HEK293 (cell line): Measurements from ENCODE around the gene WASHC4.

Experiments
- CTCF ChIA-PET: fragments of 350-600 bp; formaldehyde crosslinking; extraction: SDS; loops from one replicate; lab custom pipeline; 2021; ENCODE audit warnings: antibody characterized with exemption; lab: Yijun Ruan, JAX
- POLR2A ChIA-PET: fragments of 300-600 bp; formaldehyde crosslinking; extraction: SDS; loops from one replicate; lab custom pipeline; 2020; ENCODE audit warnings: antibody characterized with exemption, inconsistent platforms; lab: Yijun Ruan, JAX
- H3K27ac ChIP-seq: fragments of 200-500 bp; sonication (Bioruptor generic); 2 replicates; pipeline ENCODE4 v1.5.1; 2014; ENCODE audit warnings: low read depth, low read length, control low read depth, inconsistent platforms; ENCODE audit errors: extremely low read depth
- H3K36me3 ChIP-seq, 2 experiments: fragments of 200-500 bp in 1 of 2; sonication (Bioruptor generic) in 1 of 2; 1 replicate in 1 of 2; 2 replicates in 1 of 2; pipeline ENCODE4 v1.5.1; 2014 to 2017; ENCODE audit warnings: inconsistent platforms in 2 of 2, low read length in 2 of 2; ENCODE audit not compliant: control insufficient read depth in 2 of 2, insufficient read depth in 1 of 2
- H3K4me1 ChIP-seq: fragments of 200-500 bp; sonication (Bioruptor generic); 2 replicates; pipeline ENCODE4 v1.5.1; 2014; ENCODE audit warnings: mild to moderate bottlenecking, low read length, inconsistent platforms; ENCODE audit not compliant: control insufficient read depth, insufficient read depth
- H3K4me3 ChIP-seq: 2 replicates; pipeline ENCODE4 v1.5.1; 2011; ENCODE audit warnings: low read depth, mild to moderate bottlenecking, control low read depth, low read length, moderate library complexity
- H3K9me3 ChIP-seq: fragments of 200-500 bp; sonication (Bioruptor generic); 2 replicates; pipeline ENCODE4 v1.5.1; 2014; ENCODE audit warnings: low read depth, low read length, inconsistent platforms; ENCODE audit not compliant: control insufficient read depth, insufficient read depth
- AEBP2 ChIP-seq: fragments of 450-650 bp; formaldehyde crosslinking; IDR thresholded peaks from 2 replicates; pipeline ENCODE4 v1.5.1; 2016; ENCODE audit warnings: missing biosample characterization, missing genetic modification characterization, borderline replicate concordance
- HOXA7 ChIP-seq: sonication (generic); formaldehyde crosslinking; IDR thresholded peaks from 2 replicates; pipeline ENCODE4 v1.8.1; 2022; ENCODE audit warnings: missing genetic modification reagents, borderline replicate concordance
- IKZF3 ChIP-seq: fragments of 450-650 bp; IDR thresholded peaks from 2 replicates; pipeline ENCODE4 v1.5.0; 2018; ENCODE audit warnings: missing biosample characterization, mild to moderate bottlenecking, missing genetic modification characterization, moderate library complexity
- KLF7 ChIP-seq: fragments of 450-650 bp; formaldehyde crosslinking; IDR thresholded peaks from 2 replicates; pipeline ENCODE4 v1.5.1; 2016; ENCODE audit warnings: missing biosample characterization, missing genetic modification characterization, borderline replicate concordance
- MZF1 ChIP-seq: fragments of 450-650 bp; formaldehyde crosslinking; IDR thresholded peaks from 2 replicates; pipeline ENCODE4 v1.5.1; 2017; ENCODE audit warnings: missing biosample characterization, missing genetic modification characterization, borderline replicate concordance
- PRDM1 ChIP-seq: fragments of 450-650 bp; formaldehyde crosslinking; IDR thresholded peaks from 2 replicates; pipeline ENCODE4; 2016; ENCODE audit warnings: missing biosample characterization, missing genetic modification characterization
- SETDB1 ChIP-seq: IDR thresholded peaks from one replicate; pipeline ENCODE4 v1.6.1; 2017; ENCODE audit warnings: mild to moderate bottlenecking, low read length, moderate library complexity, mixed read lengths; ENCODE audit not compliant: insufficient read length
- TCF7L2 ChIP-seq: IDR thresholded peaks from 2 replicates; pipeline ENCODE4 v1.6.1; 2011; ENCODE audit warnings: low read depth, mild to moderate bottlenecking, inconsistent platforms, low read length, moderate library complexity, borderline replicate concordance
- ZEB2 ChIP-seq: fragments of 450-650 bp; formaldehyde crosslinking; IDR thresholded peaks from 2 replicates; pipeline ENCODE4 v1.5.1; 2016; ENCODE audit warnings: missing biosample characterization, missing genetic modification characterization
- ZFP3 ChIP-seq: fragments of 450-650 bp; formaldehyde crosslinking; IDR thresholded peaks from 2 replicates; pipeline ENCODE4 v1.5.1; 2016; ENCODE audit warnings: low read depth, missing biosample characterization, missing genetic modification characterization
- ZFP37 ChIP-seq: fragments of 450-650 bp; formaldehyde crosslinking; IDR thresholded peaks from 2 replicates; pipeline ENCODE4 v1.5.1; 2016; ENCODE audit warnings: missing biosample characterization, missing genetic modification characterization
- ZNF133 ChIP-seq: fragments of 450-650 bp; formaldehyde crosslinking; IDR thresholded peaks from 2 replicates; pipeline ENCODE4 v1.5.1; 2016; ENCODE audit warnings: missing biosample characterization, missing genetic modification characterization
- ZNF146 ChIP-seq: fragments of 450-650 bp; formaldehyde crosslinking; IDR thresholded peaks from 2 replicates; pipeline ENCODE4 v1.5.1; 2016; ENCODE audit warnings: missing biosample characterization, missing genetic modification characterization
- ZNF239 ChIP-seq: fragments of 450-650 bp; formaldehyde crosslinking; IDR thresholded peaks from 2 replicates; pipeline ENCODE4 v1.5.1; 2016; ENCODE audit warnings: missing biosample characterization, missing genetic modification characterization
- ZNF335 ChIP-seq: fragments of 450-650 bp; formaldehyde crosslinking; conservative IDR thresholded peaks from 2 replicates; pipeline ENCODE4 v1.5.1; 2016; ENCODE audit warnings: missing biosample characterization, missing genetic modification characterization
- ZNF544 ChIP-seq: fragments of 450-650 bp; formaldehyde crosslinking; IDR thresholded peaks from 2 replicates; pipeline ENCODE4 v1.5.0; 2017; ENCODE audit warnings: missing biosample characterization, missing genetic modification characterization
- ZNF580 ChIP-seq: fragments of 450-650 bp; formaldehyde crosslinking; IDR thresholded peaks from 2 replicates; pipeline ENCODE4 v1.5.1; 2016; ENCODE audit warnings: missing biosample characterization, missing genetic modification characterization
- ZNF658 ChIP-seq: fragments of 450-650 bp; formaldehyde crosslinking; IDR thresholded peaks from 2 replicates; pipeline ENCODE4; 2016; ENCODE audit warnings: missing biosample characterization, missing genetic modification characterization
- ZNF707 ChIP-seq: fragments of 450-650 bp; formaldehyde crosslinking; IDR thresholded peaks from 2 replicates; pipeline ENCODE4 v1.5.1; 2016; ENCODE audit warnings: missing biosample characterization, missing genetic modification characterization
- ZSCAN16 ChIP-seq: fragments of 450-650 bp; formaldehyde crosslinking; IDR thresholded peaks from 2 replicates; pipeline ENCODE4 v1.5.1; 2016; ENCODE audit warnings: missing biosample characterization, missing genetic modification characterization
- TF ChIP-seq, protein P1 (sequence below): fragments of 450-650 bp; formaldehyde crosslinking; IDR thresholded peaks from 2 replicates; pipeline ENCODE4 v1.5.1; 2017; ENCODE audit warnings: missing biosample characterization, missing genetic modification characterization
- TF ChIP-seq, protein P2 (sequence below): fragments of 450-650 bp; formaldehyde crosslinking; IDR thresholded peaks from 2 replicates; pipeline ENCODE4 v1.5.1; 2016; ENCODE audit warnings: missing biosample characterization, missing genetic modification characterization
- TF ChIP-seq, protein P3 (sequence below): fragments of 450-650 bp; formaldehyde crosslinking; IDR thresholded peaks from 2 replicates; pipeline ENCODE4 v1.5.1; 2016; ENCODE audit warnings: missing biosample characterization, missing genetic modification characterization

The WASHC4 gene

GRCh38 chr12:105104762-105105161 is 2.8 kb upstream of the WASHC4 start:
- TF ChIP-seq ZNF707 (tag by site-specific recombination) (no peak), ZNF580 (tag by site-specific recombination) (peak; percentile 95), ZNF146 (tag by site-specific recombination) (peak; percentile 100)
- TF ChIP-seq, all 188 proteins: peak for 2
- H3K4me3 ChIP-seq = no peak overlapping the region
- CTCF ChIA-PET = no interaction called here
- no peak overlapping the region for H3K27ac ChIP-seq
- no peaks in the 10 kb centered on the region for H3K9me3 ChIP-seq
- no peaks in the 10 kb centered on the region for H3K36me3 ChIP-seq
- H3K4me1 ChIP-seq = peaks cover 6% of the 10 kb centered on the region
- POLR2A ChIA-PET = no interaction called here

DNA sequence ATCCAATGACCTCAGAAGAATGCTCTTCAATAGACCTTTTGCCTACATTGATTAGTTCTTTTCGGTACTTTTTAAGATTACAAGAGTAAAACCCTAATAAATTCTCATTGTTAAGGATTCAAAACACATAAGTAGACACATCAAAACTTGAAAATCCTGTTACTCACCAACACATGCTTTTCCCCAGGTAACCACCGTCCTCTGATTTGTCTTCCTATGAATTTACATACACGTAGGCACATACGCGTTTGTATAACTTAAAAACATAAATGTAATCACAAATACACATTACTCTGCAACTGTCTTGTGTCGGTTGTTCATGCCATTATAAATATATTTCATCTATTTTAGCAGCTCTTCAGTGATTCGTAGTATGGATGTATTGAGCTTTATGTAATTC is 910 bp upstream of the WASHC4 start:
- no peaks in the 10 kb centered on the region for H3K9me3 ChIP-seq
- peaks cover 9% of the 10 kb centered on the region for H3K4me1 ChIP-seq
- TF ChIP-seq AEBP2 (tag by site-specific recombination) = no peak
- TF ChIP-seq ZNF239 = no peak
- no peak for TF ChIP-seq ZNF133 (tag by site-specific recombination)
- TF ChIP-seq, protein P1, sequence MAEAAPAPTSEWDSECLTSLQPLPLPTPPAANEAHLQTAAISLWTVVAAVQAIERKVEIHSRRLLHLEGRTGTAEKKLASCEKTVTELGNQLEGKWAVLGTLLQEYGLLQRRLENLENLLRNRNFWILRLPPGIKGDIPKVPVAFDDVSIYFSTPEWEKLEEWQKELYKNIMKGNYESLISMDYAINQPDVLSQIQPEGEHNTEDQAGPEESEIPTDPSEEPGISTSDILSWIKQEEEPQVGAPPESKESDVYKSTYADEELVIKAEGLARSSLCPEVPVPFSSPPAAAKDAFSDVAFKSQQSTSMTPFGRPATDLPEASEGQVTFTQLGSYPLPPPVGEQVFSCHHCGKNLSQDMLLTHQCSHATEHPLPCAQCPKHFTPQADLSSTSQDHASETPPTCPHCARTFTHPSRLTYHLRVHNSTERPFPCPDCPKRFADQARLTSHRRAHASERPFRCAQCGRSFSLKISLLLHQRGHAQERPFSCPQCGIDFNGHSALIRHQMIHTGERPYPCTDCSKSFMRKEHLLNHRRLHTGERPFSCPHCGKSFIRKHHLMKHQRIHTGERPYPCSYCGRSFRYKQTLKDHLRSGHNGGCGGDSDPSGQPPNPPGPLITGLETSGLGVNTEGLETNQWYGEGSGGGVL = no peak
- no peak for TF ChIP-seq TCF7L2
- TF ChIP-seq HOXA7 (CRISPR knock-in tag) = no peak
- TF ChIP-seq, protein P2, sequence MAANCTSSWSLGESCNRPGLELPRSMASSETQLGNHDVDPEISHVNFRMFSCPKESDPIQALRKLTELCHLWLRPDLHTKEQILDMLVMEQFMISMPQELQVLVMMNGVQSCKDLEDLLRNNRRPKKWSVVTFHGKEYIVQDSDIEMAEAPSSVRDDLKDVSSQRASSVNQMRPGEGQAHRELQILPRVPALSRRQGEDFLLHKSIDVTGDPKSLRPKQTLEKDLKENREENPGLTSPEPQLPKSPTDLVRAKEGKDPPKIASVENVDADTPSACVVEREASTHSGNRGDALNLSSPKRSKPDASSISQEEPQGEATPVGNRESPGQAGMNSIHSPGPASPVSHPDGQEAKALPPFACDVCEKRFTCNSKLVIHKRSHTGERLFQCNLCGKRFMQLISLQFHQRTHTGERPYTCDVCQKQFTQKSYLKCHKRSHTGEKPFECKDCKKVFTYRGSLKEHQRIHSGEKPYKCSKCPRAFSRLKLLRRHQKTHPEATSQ (tag by site-specific recombination) = no peak
- TF ChIP-seq ZNF544 (tag by site-specific recombination) = no peak
- TF ChIP-seq, all 188 proteins: peak for 0
- CTCF ChIA-PET = no interaction called here
- H3K4me3 ChIP-seq = peak overlapping the region; percentile 100
- POLR2A ChIA-PET = interaction anchor here (0.6 to 2.3 kb wide), 4 partner anchors 8 to 969 kb away, joined by 3 to 7 read pairs (median 4); partner anchors contain the start of gene NFYB
- peaks cover 0 to 3% of the 10 kb centered on the region in 2 experiments; a peak in 1 of 3 replicates for H3K36me3 ChIP-seq
- no peak overlapping the region for H3K27ac ChIP-seq

- peak overlapping the region; percentile 100 for H3K4me3 ChIP-seq
- H3K27ac ChIP-seq = peak overlapping the region; percentile 98; the same call in 1 of the 2 replicates
- peaks cover 0 to 8% of the 10 kb centered on the region in 2 experiments; a peak in 1 of 3 replicates for H3K36me3 ChIP-seq
- CTCF ChIA-PET = interaction anchor here (0.7 kb wide), 1 partner anchor 526 kb away, joined by 3 read pairs; no protein-coding TSS in a partner anchor
- POLR2A ChIA-PET = interaction anchor here (0.6 to 2.3 kb wide), 9 partner anchors 8 to 1141 kb away, joined by 3 to 7 read pairs (median 3); partner anchors contain the start of genes NFYB and TDG
- peaks cover 9% of the 10 kb centered on the region for H3K4me1 ChIP-seq
- H3K9me3 ChIP-seq = no peaks in the 10 kb centered on the region
- 0 out of 2 replicates have a peak, but pooled peaks have one; percentile 18 for TF ChIP-seq IKZF3
- no peak for TF ChIP-seq ZSCAN16 (tag by site-specific recombination)
- peak; percentile 63; the same call in 1 of the 2 replicates for TF ChIP-seq ZFP3 (tag by site-specific recombination)
- no peak for TF ChIP-seq PRDM1 (tag by site-specific recombination)
- TF ChIP-seq ZEB2 (tag by site-specific recombination) = no peak
- no peak for TF ChIP-seq KLF7
- peak; percentile 4 for TF ChIP-seq SETDB1
- peak; percentile 91; the same call in 1 of the 2 replicates for TF ChIP-seq ZNF335 (tag by site-specific recombination)
- TF ChIP-seq MZF1 (tag by site-specific recombination) = peak; percentile 69; the same call in 1 of the 2 replicates
- TF ChIP-seq ZNF658 (tag by site-specific recombination) = no peak
- TF ChIP-seq, protein P3, sequence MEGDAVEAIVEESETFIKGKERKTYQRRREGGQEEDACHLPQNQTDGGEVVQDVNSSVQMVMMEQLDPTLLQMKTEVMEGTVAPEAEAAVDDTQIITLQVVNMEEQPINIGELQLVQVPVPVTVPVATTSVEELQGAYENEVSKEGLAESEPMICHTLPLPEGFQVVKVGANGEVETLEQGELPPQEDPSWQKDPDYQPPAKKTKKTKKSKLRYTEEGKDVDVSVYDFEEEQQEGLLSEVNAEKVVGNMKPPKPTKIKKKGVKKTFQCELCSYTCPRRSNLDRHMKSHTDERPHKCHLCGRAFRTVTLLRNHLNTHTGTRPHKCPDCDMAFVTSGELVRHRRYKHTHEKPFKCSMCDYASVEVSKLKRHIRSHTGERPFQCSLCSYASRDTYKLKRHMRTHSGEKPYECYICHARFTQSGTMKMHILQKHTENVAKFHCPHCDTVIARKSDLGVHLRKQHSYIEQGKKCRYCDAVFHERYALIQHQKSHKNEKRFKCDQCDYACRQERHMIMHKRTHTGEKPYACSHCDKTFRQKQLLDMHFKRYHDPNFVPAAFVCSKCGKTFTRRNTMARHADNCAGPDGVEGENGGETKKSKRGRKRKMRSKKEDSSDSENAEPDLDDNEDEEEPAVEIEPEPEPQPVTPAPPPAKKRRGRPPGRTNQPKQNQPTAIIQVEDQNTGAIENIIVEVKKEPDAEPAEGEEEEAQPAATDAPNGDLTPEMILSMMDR (tag by site-specific recombination) = 0 out of 2 replicates have a peak, but pooled peaks have one; percentile 4
- no peak for TF ChIP-seq ZFP37
- TF ChIP-seq, all 188 proteins: peak for 6
These were observed 399 bp upstream of the WASHC4 start for GRCh38 chr12:105107171-105107493.
